Activated CD8-positive, alpha-beta T cell treated with anti-CD3 and anti-CD28 coated beads for 36 hours (primary cell): ENCODE results near the gene FMO5. TPM values are rescaled to one million over a fixed set of nuclear protein-coding genes. Genes with fewer than 3 reads are reported as not detected.

ENCODE experiments used
- ATAC-seq: fragments of 200-7000 bp; cut with Tn5 transposase; one replicate; pipeline ENCODE4 v1.10.0; 2021; ENCODE audit warnings: mild to moderate bottlenecking, moderate library complexity
- CTCF ChIA-PET: fragments of 350-600 bp; sonication (Branson Sonifier 250); formaldehyde crosslinking; loops from one replicate; lab custom pipeline; 2021; ENCODE audit warnings: antibody characterized with exemption; lab: Charles Lee
- POLR2A ChIA-PET: fragments of 350-600 bp; sonication (Branson Sonifier 250); formaldehyde crosslinking; loops from one replicate; lab custom pipeline; 2021; ENCODE audit warnings: antibody characterized with exemption; lab: Charles Lee
- DNase-seq: peaks from one replicate; pipeline ENCODE4 v3.0.0-alpha.2; 2020
- H3K27ac Mint-ChIP-seq: one replicate; pipeline ENCODE4 v1.8.0; 2021; ENCODE audit warnings: mild to moderate bottlenecking, mixed read lengths
- H3K27me3 Mint-ChIP-seq: one replicate; pipeline ENCODE4 v1.8.0; 2021; ENCODE audit warnings: mixed read lengths
- H3K36me3 Mint-ChIP-seq: one replicate; pipeline ENCODE4 v1.8.0; 2021; ENCODE audit warnings: low read depth, mixed read lengths
- H3K4me1 Mint-ChIP-seq: one replicate; pipeline ENCODE4 v1.8.0; 2021; ENCODE audit warnings: low read depth, mixed read lengths
- H3K4me3 Mint-ChIP-seq: one replicate; pipeline ENCODE4 v1.8.0; 2021; ENCODE audit warnings: mild to moderate bottlenecking, moderate library complexity, mixed read lengths
- H3K9me3 Mint-ChIP-seq: one replicate; pipeline ENCODE4 v1.8.0; 2021; ENCODE audit warnings: mixed read lengths
- intact Hi-C: fragments of 100-400 bp; cut with micrococcal nuclease; formaldehyde crosslinking; loops from one replicate; pipeline ENCODE4 v1.10.0; 2022
- total RNA-seq, 2 experiments: library from RNA; stranded (reverse); gene quantifications; one replicate each; pipeline ENCODE4 v1.2.3, GENCODE V29; 2021
- TF ChIP-seq, protein P1 (sequence below): fragments of 200-600 bp; IDR thresholded peaks from one replicate; pipeline ENCODE4 v1.8.0; 2022; ENCODE audit warnings: antibody characterized with exemption, mild to moderate bottlenecking

Gene FMO5
- total RNA-seq, 2 experiments from 2014 or later = 0.16 TPM; not detected in 1

DNA sequence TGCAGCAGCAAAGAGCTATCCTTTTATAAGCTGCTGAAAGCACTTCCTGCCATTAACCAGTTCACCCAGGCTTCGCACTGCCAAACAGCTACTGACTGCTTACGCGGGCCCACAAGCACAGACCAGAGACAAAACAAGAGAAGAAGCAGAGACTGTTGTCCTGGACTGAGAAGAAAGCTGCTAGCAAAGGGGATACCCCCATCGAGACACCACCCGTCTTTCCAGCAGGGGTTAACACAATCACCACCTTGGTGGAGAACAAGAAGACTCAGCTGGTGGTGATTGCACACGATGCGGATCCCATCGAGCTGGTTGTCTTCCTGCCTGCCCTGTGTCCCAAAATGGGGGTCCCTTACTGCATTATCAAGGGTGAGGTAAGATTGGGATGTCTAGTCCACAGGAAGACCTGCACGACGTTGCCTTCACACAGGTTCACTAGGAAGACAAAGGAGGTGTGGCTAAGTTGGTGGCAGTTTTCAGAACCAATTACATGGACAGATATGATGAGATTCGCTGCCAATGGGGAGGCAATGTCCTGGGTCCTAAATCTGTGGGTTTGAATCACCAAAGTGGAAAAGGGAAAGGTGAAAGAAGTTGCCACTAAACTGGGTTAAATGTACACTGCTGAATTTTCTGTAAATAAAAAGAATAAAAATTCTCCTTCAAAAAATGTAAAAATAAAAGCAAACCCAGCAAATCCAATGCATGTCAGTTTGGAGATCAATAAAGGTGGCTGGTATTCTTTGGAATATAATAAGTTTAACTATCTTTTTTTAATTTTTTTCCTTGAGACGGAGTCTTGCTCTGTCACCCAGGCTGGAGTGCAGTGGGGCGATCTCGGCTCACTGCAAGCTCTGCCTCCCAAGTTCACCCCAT lies 1.2 kb downstream of the FMO5 start:
- Mint-ChIP-seq H3K36me3 (no peaks in the 10 kb centered on the region), H3K27me3 (no peaks in the 10 kb centered on the region), H3K4me1 (peaks cover 14% of the 10 kb centered on the region), H3K4me3 (no peak overlapping the region), H3K9me3 (no peaks in the 10 kb centered on the region), H3K27ac (no peak overlapping the region)
- DNase-seq (no peak), ATAC-seq (no peak)
- intact Hi-C loops = no loop called here
- TF ChIP-seq, protein P1, sequence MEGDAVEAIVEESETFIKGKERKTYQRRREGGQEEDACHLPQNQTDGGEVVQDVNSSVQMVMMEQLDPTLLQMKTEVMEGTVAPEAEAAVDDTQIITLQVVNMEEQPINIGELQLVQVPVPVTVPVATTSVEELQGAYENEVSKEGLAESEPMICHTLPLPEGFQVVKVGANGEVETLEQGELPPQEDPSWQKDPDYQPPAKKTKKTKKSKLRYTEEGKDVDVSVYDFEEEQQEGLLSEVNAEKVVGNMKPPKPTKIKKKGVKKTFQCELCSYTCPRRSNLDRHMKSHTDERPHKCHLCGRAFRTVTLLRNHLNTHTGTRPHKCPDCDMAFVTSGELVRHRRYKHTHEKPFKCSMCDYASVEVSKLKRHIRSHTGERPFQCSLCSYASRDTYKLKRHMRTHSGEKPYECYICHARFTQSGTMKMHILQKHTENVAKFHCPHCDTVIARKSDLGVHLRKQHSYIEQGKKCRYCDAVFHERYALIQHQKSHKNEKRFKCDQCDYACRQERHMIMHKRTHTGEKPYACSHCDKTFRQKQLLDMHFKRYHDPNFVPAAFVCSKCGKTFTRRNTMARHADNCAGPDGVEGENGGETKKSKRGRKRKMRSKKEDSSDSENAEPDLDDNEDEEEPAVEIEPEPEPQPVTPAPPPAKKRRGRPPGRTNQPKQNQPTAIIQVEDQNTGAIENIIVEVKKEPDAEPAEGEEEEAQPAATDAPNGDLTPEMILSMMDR = no peak
- POLR2A ChIA-PET = interaction anchor here (0.5 to 1.6 kb wide), 2 partner anchors 22 to 139 kb away, joined by 3 to 4 read pairs; no protein-coding TSS in a partner anchor
- CTCF ChIA-PET = interaction anchor here (0.8 to 1.9 kb wide), 4 partner anchors 13 to 52 kb away, joined by 3 to 8 read pairs (median 4); partner anchors contain the start of genes CHD1L and PRKAB2

DNA sequence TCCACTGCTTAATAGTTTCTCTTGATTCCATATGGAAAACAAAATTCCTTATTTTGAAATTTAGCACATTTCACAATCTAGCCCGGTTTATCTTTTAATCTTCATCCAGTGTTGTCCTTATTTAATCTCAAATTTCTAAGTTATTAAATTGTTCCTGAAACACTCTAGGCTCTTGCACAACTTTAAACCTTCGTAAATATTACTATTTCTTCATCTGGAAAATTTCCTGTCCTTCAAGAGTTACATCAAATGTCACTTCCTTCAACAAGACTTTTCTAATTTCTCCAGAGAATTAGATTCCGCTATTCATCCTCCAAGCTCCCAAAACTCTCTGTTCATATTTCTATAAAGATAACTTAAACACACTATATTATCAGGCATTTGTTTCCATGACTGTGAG lies 6.5 kb downstream of the FMO5 start:
- no peaks in the 10 kb centered on the region for H3K27me3 Mint-ChIP-seq
- no peak for DNase-seq

DNA sequence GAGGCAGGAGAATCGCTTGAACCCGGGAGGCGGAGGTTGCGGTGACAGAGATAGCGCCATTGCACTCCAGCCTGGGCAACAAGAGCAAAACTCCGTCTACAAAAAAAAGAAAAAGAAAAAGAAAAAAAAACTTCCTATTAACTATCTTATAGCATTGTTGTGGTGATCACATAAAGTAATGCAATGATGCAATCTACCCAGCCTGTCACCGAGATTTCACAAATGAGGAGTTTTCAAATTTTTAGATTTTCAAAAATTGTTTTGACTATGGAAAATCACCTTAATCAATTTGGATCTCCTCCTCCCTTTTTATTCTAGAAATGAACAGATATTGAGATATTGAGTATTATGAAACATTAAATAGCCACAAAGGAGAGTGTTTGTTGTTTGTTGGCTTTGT lies 8.0 kb downstream of the FMO5 start:
- Mint-ChIP-seq H3K36me3 (no peaks in the 10 kb centered on the region), H3K27me3 (no peaks in the 10 kb centered on the region), H3K27ac (no peak overlapping the region), H3K4me3 (no peak overlapping the region), H3K4me1 (no peaks in the 10 kb centered on the region), H3K9me3 (no peaks in the 10 kb centered on the region)
- intact Hi-C loops = no loop called here
- no peak for DNase-seq
- POLR2A ChIA-PET = no interaction called here
- CTCF ChIA-PET = no interaction called here
- TF ChIP-seq, protein P1 = no peak
- ATAC-seq = no peak

More for the DNA sequence above, 6.5 kb downstream of the FMO5 start:
- no peak overlapping the region for H3K27ac Mint-ChIP-seq
- H3K36me3 Mint-ChIP-seq = no peaks in the 10 kb centered on the region
- peaks cover under 1% of the 10 kb centered on the region for H3K4me1 Mint-ChIP-seq
- TF ChIP-seq, protein P1 = no peak
- POLR2A ChIA-PET = no interaction called here
- CTCF ChIA-PET = no interaction called here
- ATAC-seq = no peak
- intact Hi-C loops = no loop called here
- no peaks in the 10 kb centered on the region for H3K9me3 Mint-ChIP-seq
- H3K4me3 Mint-ChIP-seq = no peak overlapping the region

GRCh38 chr1:147216124-147216523 lies 9.0 kb downstream of the FMO5 start:
- ATAC-seq = no peak
- H3K36me3 Mint-ChIP-seq = no peaks in the 10 kb centered on the region
- no peaks in the 10 kb centered on the region for H3K9me3 Mint-ChIP-seq
- no peak overlapping the region for H3K27ac Mint-ChIP-seq
- TF ChIP-seq, protein P1 = no peak
- no peak for DNase-seq
- CTCF ChIA-PET = no interaction called here
- no peak overlapping the region for H3K4me3 Mint-ChIP-seq
- POLR2A ChIA-PET = no interaction called here
- H3K27me3 Mint-ChIP-seq = no peaks in the 10 kb centered on the region
- H3K4me1 Mint-ChIP-seq = no peaks in the 10 kb centered on the region
- intact Hi-C loops = no loop called here

- TF ChIP-seq, protein P1 = no peak
- H3K4me3 Mint-ChIP-seq = no peak overlapping the region
These were observed 9.6 kb downstream of the FMO5 start for GRCh38 chr1:147215540-147215916.

More at GRCh38 chr1:147215540-147215916, 9.6 kb downstream of the FMO5 start:
- no peak for ATAC-seq
- intact Hi-C loops = no loop called here
- ChIA-PET POLR2A (no interaction called here), CTCF (no interaction called here)
- Mint-ChIP-seq H3K36me3 (no peaks in the 10 kb centered on the region), H3K27ac (no peak overlapping the region), H3K4me1 (no peaks in the 10 kb centered on the region), H3K27me3 (no peaks in the 10 kb centered on the region), H3K9me3 (no peaks in the 10 kb centered on the region)
- no peak for DNase-seq
